Measurements from ENCODE around the gene TRPT1.

DNA sequence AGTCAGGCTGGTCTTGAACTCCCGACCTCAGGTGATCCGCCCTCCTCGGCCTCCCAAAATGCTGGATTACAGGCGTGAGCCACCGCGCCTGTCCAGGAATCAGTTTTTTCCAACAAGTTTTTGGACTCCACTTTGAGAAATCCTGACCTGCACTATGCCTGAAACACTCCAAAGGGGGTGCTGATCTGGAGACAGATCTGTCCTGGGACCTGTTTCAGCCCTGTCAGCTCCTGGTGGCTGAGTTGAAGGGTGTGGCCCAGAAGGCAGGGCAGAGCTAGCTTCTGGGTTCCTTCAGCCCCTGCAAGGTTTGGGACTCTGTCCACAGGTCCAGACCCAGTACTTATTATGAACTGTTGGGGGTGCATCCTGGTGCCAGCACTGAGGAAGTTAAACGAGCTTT is 5.6 kb upstream of the TRPT1 start:
- TF ChIP-seq CTCF (IDR thresholded peaks at IDR 0.05) (no peak), SIN3A (IDR thresholded peaks at IDR 0.05; ENCODE audit: borderline replicate concordance, insufficient read depth, low read depth, low read length) (no peak), POLR2AphosphoS5 (IDR thresholded peaks at IDR 0.05; ENCODE audit: low read depth, low read length) (no peak)
- TF ChIP-seq, protein P1, sequence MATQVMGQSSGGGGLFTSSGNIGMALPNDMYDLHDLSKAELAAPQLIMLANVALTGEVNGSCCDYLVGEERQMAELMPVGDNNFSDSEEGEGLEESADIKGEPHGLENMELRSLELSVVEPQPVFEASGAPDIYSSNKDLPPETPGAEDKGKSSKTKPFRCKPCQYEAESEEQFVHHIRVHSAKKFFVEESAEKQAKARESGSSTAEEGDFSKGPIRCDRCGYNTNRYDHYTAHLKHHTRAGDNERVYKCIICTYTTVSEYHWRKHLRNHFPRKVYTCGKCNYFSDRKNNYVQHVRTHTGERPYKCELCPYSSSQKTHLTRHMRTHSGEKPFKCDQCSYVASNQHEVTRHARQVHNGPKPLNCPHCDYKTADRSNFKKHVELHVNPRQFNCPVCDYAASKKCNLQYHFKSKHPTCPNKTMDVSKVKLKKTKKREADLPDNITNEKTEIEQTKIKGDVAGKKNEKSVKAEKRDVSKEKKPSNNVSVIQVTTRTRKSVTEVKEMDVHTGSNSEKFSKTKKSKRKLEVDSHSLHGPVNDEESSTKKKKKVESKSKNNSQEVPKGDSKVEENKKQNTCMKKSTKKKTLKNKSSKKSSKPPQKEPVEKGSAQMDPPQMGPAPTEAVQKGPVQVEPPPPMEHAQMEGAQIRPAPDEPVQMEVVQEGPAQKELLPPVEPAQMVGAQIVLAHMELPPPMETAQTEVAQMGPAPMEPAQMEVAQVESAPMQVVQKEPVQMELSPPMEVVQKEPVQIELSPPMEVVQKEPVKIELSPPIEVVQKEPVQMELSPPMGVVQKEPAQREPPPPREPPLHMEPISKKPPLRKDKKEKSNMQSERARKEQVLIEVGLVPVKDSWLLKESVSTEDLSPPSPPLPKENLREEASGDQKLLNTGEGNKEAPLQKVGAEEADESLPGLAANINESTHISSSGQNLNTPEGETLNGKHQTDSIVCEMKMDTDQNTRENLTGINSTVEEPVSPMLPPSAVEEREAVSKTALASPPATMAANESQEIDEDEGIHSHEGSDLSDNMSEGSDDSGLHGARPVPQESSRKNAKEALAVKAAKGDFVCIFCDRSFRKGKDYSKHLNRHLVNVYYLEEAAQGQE (IDR thresholded peaks at IDR 0.05; ENCODE audit: insufficient read depth in 1 of 2, low read depth in 2 of 2, low read length in 1 of 2) = no peak

Data from Panc1 (cell line).